H54 (cell line): ENCODE measurements around the gene HIF1A.
"Not testable (repeated sequence)": the region's sequence is repeated elsewhere in the genome, so short reads cannot be mapped to it uniquely, and the experiment has no call there.

Experiments used
- DNase-seq: peaks from one replicate; pipeline ENCODE4 v3.0.0; 2011; ENCODE audit warnings: low spot score, mixed read lengths; ENCODE audit not compliant: insufficient read length
- FAIRE-seq: peaks from 3 replicates; lab custom pipeline; 2011; peaks lifted over from hg19 to GRCh38; lab: Jason Lieb, UNC
- POLR2A ChIP-seq: IDR thresholded peaks from 2 replicates; pipeline ENCODE4 v1.6.1; 2011; ENCODE audit warnings: low read depth, mild to moderate bottlenecking, low read length

Gene HIF1A

DNA sequence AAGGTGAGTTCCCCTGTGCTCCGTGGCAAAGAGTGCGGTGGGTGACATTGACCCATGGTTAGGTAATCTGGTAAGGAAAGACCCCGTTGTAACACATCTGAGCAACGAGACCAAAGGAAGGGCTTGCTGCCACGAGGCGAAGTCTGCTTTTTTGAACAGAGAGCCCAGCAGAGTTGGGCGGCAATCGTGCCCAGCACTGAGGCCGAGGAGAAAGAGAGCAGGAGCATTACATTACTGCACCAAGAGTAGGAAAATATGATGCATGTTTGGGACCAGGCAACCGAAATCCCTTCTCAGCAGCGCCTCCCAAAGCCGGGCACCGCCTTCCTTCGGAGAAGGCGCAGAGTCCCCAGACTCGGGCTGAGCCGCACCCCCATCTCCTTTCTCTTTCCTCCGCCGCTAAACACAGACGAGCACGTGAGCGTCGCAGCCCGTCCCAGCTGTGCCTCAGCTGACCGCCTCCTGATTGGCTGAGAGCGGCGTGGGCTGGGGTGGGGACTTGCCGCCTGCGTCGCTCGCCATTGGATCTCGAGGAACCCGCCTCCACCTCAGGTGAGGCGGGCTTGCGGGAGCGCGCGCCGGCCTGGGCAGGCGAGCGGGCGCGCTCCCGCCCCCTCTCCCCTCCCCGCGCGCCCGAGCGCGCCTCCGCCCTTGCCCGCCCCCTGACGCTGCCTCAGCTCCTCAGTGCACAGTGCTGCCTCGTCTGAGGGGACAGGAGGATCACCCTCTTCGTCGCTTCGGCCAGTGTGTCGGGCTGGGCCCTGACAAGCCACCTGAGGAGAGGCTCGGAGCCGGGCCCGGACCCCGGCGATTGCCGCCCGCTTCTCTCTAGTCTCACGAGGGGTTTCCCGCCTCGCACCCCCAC lies at the start of gene HIF1A:
Gene HIF1A (plus strand): TSS at position 684 of the 865 bp plus-strand sequence. CDS start 292 bp downstream, outside the sequence.
- DNase-seq (peak; percentile 92), FAIRE-seq (peak; percentile 99)
- TF ChIP-seq POLR2A = peak; percentile 96

DNA sequence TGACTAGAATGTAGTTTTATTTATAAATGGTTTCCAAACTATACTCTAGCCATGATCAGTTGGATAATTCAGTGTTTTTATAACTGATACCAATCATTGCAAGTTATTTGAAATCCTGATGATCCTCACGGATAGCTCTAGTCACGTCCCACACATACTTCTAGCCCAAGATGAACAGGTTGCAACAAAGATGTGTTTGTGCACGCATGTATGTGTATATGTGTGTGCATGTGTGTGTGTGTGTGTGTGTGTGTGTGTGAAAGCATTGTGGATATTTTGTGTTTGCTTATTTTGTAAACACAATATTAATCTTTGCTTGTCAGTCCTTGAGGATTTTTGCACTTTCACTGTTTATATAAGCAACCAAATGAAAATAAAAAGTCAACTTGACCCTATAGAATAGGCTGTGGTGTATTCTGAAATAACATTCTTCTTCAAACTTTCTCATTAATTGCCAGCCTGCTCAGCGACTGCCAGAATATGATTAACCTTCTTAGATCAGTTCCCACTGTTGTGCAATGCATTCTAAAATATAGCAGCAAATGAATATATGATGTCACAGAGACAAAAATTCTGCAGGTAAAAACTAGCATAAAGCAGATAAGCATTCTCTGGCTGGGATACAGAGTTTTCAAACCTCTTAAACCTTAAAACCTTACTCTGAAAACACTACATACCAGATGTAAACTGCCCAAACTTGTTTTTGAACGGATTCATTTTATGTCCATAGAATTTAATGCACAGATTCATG lies 48.8 kb upstream of the HIF1A start:
- TF ChIP-seq POLR2A = no peak
- DNase-seq (no peak), FAIRE-seq (peak; percentile 57)

DNA sequence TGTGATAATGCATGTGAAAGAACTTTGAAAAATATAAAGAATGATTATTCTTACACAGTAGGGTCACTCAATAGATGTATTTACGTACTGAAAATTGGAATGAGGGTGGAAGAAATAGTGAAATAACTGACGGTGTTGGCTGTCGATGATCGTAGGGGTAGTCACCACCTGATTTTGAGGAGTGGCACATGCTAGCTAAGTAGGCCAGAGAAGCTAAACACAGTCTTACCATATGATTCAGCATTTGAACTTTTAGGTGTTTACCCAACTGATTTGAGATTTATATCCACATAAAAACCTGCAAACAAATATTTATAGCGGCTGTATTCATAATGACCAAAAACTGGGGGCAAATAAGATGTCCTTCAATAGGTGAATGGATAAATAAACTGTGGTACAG lies 47.6 kb upstream of the HIF1A start:
- no peak for TF ChIP-seq POLR2A
- DNase-seq = no peak
- no peak for FAIRE-seq

DNA sequence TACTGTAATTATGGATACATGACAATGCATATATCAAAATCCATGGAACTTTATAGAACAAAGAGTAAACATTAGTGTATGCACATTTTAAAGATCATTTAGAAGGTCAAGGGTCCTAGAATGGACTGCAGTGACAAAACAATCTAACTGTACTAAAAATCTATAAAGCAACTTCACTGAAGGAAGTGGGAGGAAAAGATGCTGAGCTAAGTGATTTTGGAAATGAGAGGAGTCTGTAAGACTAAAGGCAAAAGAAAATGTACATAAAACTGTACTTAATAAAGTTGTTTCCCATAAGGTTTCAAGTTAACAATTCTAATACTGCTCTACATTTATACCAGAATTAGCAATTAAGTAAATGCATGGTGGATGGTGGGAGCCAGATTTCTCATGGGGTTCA lies 46.9 kb upstream of the HIF1A start:
- TF ChIP-seq POLR2A = no peak
- DNase-seq = no peak
- FAIRE-seq = no peak

DNA sequence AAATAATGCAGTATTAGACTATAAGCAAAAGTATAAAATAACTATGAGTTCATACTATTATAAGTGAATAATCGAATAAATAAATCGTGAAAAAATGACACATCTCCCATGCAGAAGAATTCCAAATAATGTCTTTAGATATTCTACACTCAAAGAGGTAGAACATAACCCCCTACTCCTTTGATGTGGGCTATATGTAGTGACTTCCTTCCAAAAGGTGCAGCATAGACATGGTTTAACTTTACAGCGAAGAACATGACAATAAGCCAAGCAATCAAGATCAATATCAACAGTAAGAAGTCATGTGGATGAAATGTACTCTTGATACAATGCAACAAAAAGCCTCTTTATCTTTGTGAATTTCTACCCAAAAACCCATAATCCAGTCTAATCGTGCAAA lies 46.0 kb upstream of the HIF1A start:
- DNase-seq (no peak), FAIRE-seq (no peak)
- TF ChIP-seq POLR2A = no peak

DNA sequence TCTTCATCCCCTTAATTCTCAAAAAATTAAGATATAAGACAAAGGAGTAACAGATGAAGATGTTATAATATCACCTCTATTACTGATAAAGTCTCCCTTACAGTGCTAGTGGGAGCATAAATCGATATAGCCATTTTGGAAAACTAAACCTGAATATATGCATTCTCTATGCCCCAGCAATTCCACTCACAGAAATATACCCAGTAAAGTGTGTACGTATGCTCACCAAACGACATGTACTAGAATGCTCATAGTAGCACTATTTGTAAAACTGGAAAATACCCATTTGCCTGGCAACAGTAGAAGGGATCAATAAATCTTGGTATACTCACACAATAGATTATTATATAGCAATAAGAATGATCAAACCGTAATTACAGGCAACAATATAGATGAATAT lies 44.0 kb upstream of the HIF1A start:
- TF ChIP-seq POLR2A = no peak
- no peak for FAIRE-seq
- no peak for DNase-seq

DNA sequence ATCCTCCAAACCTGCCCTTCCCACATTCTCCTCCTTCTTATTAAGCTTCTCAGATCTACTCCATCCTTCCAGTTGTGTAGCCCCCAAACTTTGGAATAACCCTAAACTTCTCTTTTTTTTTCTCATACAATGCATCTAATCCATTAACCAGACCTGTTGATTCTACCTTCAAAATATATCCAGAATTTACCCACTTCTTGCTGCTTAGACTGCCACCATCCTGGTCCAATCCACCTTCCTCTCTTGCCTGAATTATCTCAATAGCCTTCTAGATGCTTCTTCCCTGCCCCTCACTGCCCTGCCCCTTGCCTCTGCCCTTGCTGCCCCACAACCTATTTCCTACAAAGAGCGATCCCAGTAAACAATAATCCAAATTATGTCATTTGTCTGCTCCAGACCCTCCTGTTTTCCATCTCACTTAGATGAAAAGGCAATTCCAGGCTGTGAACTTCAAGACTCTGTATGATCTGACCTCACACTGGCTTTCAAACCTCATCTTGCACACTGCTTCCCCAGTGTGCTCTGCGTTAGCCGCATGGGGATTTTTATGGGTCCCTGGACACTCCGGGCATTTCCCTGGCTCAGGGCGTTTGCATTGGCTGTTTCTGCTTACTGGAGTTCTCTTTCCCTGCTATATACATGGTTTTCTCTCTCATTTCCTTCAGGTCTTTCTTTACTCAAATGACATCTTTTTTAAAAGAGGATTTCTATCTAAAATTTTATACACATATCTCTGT lies 42.6 kb upstream of the HIF1A start:
- FAIRE-seq = no peak
- TF ChIP-seq POLR2A = no peak

DNA sequence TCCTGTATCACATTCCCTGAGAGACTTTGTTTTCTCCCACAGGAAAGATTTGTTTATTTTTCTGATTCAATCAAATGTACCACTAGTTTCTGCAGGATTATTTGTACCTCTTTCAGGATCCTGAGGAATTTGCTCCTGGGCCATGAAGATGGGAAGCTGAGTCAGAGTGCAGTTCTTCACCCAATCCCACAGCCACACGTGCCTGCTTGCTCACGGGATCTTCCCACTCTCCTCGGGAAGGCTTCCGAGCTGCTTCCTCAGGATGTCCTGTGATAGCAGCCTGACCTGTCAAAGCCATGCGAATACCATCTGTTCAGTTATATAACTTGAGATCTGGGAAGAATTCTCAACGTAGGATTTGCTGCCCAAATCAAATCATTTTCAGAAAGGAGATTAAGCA lies 41.8 kb upstream of the HIF1A start:
- DNase-seq = peak; percentile 23
- TF ChIP-seq POLR2A = no peak
- peak; percentile 94 for FAIRE-seq

More for the DNA sequence above, 42.6 kb upstream of the HIF1A start:
- DNase-seq = no peak

DNA sequence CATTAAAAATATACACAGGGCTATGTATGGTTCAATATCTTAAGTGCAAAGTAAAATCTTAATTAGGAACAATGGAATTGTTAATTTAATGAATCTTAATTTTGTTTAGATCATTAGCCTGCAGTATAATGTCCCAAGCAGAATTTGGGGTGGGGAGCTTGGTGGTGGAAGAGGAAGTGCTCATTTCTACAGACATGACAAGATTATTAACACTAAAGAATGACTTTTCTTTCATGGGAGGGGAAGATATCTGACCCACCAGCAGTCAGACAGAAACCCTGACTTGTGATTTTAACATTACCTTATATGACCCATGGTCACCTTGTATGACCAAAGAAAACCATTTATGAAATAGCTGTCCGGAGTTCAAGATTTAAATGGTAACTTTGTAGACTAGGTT lies 41.3 kb upstream of the HIF1A start:
- TF ChIP-seq POLR2A = no peak
- DNase-seq (no peak), FAIRE-seq (peak; percentile 23)

DNA sequence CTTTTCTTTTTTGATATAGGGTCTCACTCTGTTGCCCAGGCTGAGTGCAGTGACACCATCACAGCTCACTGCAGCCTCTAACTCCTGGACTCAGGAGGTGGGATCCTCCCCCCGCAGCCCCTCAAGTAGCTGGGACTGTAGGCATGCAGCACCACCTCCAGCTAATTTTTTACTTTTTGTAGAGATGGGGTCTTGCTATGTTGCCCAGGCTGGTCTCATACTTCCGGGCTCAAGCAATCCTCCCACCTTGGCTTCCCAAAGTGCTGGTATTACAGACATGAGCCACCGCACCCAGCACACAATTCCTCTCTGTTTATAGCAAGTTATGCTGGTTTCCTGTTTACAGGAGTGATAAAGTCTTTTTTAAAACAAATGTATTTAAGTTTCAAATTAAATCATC lies 39.5 kb upstream of the HIF1A start:
- no peak for TF ChIP-seq POLR2A
- no peak for FAIRE-seq

DNA sequence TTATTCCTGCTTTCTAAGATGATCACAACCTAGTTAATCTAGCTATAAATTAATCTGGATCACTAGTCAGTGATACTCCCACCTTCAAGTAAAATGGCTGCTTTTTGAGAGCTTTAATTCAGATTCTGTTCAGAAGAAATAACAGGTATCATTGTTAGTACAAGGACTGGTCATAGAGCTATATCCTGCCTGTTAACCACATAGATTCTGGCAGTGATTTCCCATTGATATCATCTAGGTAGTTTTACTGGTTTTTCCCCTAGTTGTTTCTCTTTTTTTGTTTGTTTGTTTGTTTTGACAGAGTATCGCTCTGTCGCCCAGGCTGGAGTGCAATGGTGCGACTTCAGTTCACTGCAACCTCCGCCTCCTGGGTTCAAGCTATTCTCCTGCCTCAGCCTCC lies 39.0 kb upstream of the HIF1A start:
- FAIRE-seq = no peak
- DNase-seq = no peak
- no peak for TF ChIP-seq POLR2A

More for the DNA sequence above, 39.5 kb upstream of the HIF1A start:
- no peak for DNase-seq

DNA sequence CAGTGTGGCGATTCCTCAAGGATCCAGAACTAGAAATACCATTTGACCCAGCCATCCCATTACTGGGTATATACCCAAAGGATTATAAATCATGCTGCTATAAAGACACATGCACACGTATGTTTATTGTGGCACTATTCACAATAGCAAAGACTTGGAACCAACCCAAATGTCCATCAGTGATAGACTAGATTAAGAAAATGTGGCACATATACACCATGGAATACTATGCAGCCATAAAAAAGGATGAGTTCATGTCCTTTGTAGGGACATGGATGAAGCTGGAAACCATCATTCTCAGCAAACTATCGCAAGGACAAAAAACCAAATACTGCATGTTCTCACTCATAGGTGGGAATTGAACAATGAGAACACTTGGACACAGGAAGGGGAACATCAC lies 37.2 kb upstream of the HIF1A start:
- FAIRE-seq, DNase-seq: not testable (repeated sequence)

DNA sequence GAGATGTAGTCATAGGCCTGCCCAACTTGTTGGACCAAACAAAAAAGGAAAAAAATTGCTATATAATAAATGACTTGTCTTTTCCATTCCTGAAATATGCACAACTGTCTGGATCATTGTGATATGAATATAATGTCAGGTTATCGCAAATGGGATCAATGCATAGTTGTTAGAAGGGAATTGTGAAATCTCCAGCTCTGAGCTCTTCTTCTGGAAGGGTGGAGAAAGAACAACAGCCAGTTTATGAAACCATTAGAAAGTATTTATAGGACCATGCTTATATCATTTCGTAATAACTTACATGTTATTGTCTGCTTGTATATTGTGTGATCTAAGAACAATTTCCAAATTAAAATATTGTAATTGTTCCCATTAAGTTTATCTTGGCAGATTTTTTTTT lies 35.7 kb upstream of the HIF1A start:
- FAIRE-seq (peak; percentile 43), DNase-seq (no peak)
- no peak for TF ChIP-seq POLR2A

DNA sequence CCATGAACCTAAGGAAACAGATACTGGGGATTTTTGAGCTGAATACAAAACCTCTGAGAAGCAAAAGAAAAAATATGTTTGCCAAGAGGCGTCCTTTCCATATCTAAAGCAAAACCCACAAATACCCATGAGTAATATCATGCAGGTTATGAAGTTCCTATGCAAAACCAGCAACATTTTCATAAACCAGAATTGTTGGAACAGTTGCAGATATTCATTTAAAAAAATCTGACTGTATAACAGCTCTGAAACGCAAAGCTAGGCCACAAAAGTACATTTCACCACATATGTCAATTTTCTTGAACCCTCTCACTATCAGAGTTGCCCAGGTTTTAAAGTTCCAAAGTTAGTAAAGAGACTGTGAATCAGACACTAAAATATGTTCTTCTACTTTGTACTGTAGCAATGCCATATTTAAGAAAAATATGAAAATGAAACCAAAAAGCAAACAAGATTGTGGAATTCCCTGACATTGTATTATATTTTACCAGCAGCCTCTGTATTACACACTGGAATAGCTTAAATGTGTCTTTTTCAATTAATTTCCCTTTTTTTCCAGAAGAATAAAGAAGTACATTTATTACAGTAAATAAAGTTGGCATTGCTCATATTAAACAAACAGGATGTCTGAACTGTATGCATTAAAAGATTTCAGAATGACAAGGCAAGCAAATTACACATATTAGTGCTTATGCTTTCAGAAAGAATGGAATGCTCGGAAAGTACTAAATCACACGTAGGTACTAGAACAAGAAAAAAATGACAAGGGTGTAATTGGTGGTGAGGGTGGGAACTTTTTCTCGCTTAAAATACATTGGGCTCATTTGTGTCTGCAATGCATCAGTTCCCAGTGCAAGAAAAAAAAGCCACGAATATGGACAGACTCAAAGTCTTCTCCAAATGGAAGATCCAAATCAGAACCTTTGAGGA lies 33.6 kb upstream of the HIF1A start:
- TF ChIP-seq POLR2A = no peak
- FAIRE-seq = peak; percentile 92
- no peak for DNase-seq
